HuH-7.5 (cell line): ENCODE measurements around the gene VSTM2L.

ENCODE experiments used
- DNase-seq: peaks from one replicate; pipeline ENCODE4 v3.0.0; 2011; ENCODE audit warnings: low spot score

Gene VSTM2L

DNA sequence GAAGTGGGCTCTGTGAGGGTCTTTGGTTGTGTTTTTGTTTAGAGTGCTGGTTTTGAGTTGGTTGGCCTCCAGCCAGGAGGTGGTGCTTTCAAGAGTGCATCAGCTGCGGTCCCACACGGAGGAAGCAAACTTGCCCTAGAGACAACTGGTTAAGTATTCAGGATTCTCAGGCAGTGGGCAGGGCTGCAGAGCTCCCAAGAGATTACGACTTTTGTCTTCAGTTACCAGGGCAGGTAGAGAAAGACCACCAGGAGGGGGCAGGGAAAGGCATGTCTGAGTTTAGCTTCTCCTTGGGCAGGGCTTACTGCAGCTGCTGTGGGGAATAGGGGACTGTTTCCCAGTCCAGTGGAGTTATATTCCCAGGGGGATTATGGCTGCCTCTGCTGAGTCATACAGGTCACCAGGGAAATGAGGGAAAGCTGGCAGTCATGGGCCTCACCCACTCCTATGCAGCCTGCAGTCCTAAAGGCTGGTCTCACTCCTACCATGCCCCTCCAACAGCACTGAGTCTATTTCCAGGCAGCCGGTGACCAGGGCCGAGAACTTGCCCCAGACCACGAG, 66.0 kb downstream of the VSTM2L start:
- no peak for DNase-seq

DNA sequence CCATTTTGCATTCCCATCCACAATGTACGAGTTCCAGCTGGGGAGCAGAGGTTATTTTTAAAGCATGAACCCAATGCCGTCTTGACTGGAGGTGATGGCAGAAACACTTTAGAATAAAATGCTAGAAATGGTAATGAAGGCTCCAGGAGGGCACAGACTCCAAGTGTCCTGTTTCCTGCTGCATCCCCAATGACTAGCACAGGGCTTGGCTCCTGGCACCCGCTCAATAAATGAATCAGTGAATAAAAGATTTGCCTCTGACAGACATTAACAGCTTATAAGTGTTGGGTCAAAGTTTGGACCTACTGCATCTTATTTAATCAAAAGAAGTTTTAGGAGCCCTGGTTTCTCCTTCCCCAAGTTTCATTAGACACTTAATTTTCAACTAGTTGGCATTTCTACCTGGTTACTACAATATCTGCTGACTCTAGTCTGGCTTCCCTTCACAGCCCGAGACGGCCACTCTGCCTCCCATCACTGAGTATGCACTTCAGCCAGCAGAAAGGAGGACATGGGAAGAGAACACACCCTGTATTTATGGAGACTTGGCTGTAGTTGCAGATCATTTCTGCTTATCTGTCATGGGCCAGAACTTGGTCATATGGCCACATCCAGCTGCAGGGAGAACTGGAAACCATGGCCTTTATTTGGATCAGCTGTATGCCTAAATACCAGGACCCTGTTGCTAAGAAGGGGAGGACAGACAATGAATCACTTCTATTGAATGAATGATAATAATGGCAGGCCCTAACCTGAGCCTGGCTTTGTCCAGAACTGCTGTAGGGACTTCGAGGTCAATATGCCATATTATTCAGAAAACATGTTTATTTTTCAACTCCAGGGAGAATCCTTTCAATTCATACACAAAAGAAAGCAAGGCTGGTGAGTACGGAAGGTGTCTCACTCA, 67.3 kb downstream of the VSTM2L start:
- no peak for DNase-seq

GRCh38 chr20:37970856-37971245, 67.9 kb downstream of the VSTM2L start:
- DNase-seq: no peak

GRCh38 chr20:37971561-37972127, 68.7 kb downstream of the VSTM2L start:
- DNase-seq: no peak

- DNase-seq: no peak
Observed at GRCh38 chr20:37972256-37973058, 69.5 kb downstream of the VSTM2L start.

- DNase-seq: no peak
Observed at GRCh38 chr20:37973059-37973910, 70.4 kb downstream of the VSTM2L start.

DNA sequence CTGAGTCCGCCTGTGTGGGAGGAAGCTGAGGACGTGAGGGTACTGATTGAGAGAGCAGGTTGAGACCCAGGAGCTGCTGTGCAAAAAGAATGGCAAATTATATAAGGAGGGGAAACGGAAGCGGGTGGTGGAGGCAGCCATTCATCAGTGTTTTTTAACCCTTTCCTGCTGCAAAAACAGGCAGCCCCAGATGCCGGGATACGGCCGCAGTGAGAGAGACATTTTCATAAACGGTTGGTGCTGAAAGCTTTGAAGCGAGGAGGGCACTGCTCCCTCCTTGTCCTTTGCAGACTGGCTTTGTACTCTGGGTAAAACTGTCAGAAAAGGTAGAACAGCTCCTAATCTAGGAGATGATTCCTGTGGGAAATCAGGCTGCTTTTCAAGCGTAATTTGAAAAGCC, 74.0 kb downstream of the VSTM2L start:
- no peak for DNase-seq

GRCh38 chr20:37977338-37977737, 74.4 kb downstream of the VSTM2L start:
- DNase-seq: no peak

GRCh38 chr20:37977786-37978185, 74.9 kb downstream of the VSTM2L start:
- DNase-seq: no peak

GRCh38 chr20:37979021-37979985, 76.4 kb downstream of the VSTM2L start:
- DNase-seq: no peak

GRCh38 chr20:37980383-37980782, 77.5 kb downstream of the VSTM2L start:
- no peak for DNase-seq

- no peak for DNase-seq
Observed at GRCh38 chr20:37980876-37981275, 77.9 kb downstream of the VSTM2L start.

DNA sequence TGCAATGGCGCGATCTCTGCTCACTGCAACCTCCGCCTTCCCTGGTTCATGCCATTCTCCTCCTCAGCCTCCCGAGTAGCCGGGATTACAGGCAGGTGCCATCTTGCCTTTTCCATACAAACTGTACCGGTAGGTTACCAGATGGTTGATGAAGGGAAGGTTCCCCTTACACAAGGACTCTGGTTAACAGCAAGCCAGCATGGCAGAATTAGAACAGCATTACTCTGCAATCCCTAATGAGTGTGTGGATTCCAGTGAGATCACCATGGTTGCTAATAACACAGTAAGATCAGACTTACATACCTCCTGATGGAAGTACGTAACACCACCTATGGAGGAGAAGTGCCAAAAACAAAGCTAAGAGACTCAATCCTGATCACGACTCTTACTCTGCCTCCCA, 78.6 kb downstream of the VSTM2L start:
- no peak for DNase-seq

DNA sequence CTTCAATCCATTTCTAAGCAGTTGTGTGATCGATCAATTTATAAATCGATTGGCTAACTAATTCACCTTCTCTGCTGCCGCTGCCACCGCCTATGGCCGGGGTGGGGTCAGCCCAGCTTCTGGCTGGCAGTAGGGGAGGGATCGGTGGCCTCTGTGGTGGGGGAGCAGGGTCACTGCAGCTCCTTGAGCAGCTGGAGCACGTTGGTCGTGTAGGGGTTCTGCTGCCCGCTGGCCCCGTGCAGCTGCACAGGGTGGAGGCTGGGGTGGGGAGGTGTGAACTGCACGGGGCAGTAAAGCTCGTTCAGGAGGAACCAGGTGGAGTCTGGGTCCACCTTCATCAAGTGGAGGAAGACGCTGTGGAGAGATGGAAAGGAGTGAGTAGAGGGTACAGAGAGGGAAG, 80.4 kb downstream of the VSTM2L start:
- DNase-seq: no peak

- no peak for DNase-seq
Observed at GRCh38 chr20:37984018-37984785, 81.3 kb downstream of the VSTM2L start.

DNA sequence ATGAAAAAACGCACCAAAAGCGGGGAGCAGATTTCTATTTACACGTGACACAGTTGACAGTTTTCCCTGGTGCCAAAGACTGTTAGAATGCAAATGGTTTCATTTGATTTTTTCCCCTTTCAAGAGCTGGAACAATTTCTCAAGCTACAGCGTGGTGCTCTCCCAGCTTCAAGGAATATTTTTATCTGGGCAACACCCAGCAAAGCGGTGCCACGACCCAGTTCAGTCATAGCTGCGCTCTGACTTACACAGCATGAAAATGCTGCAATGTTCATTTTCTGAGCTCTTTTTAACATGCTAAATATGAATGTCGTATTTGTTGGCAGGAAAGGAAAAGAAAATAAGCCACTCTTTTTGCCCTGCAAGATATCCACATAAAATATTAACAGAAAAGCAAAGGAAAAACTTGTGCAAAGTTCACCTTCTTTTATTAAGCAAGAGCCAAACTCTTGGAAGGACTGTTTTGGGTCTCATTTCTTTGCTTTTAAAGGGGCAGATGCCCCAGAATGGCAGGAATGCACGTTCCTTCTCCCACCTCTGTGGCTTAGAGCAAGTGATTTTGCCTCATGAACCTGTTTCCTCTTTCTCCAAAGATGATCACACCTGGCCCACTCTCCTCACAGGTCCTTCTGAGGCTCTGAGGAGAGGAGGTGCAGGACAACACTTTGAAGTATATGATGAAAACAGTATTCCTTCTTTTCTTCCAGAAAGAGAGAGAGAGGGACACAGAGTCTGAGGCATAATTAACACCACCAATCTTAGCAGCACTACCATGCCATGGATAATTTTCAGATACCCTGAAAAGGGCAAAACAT, 83.3 kb downstream of the VSTM2L start:
- no peak for DNase-seq

- DNase-seq: no peak
Observed at GRCh38 chr20:37986873-37987601, 84.1 kb downstream of the VSTM2L start.
